Stimulated activated naive B cell treated with anti-CD40 and anti-IgM and Interleukin-4, amounts not matched to agents 10 μg/mL and 1 μg/mL and 100 μg/mL, for 72 hours (primary cell): ENCODE data around the gene PRDM10.

Source experiments
- ATAC-seq, 2 donors: fragments of 150-1000 bp; cut with Tn5 transposase; replicated peaks; 2 replicates each; pipeline ENCODE4 v1.10.0; 2021; ENCODE audit warnings: moderate library complexity in 1 of 2
- DNase-seq: peaks from one replicate; pipeline ENCODE4 v3.0.0; 2021
- H3K27ac Mint-ChIP-seq: one replicate; pipeline ENCODE4 v1.8.0; 2022; ENCODE audit warnings: mild to moderate bottlenecking, mixed read lengths
- H3K27me3 Mint-ChIP-seq, 2 donors: one replicate each; pipeline ENCODE4 v1.8.0; 2022; ENCODE audit warnings: mixed read lengths in 2 of 2
- H3K36me3 Mint-ChIP-seq, 2 donors: one replicate each; pipeline ENCODE4 v1.8.0; 2022; ENCODE audit warnings: mixed read lengths in 2 of 2, mild to moderate bottlenecking in 1 of 2
- H3K4me1 Mint-ChIP-seq, 2 donors: one replicate each; pipeline ENCODE4 v1.8.0; 2022; ENCODE audit warnings: mixed read lengths in 2 of 2, mild to moderate bottlenecking in 1 of 2
- H3K4me3 Mint-ChIP-seq, 2 donors: one replicate each; pipeline ENCODE4 v1.8.0; 2022; ENCODE audit warnings: mild to moderate bottlenecking in 2 of 2, mixed read lengths in 2 of 2, moderate library complexity in 1 of 2
- H3K9me3 Mint-ChIP-seq, 2 donors: one replicate each; pipeline ENCODE4 v1.8.0; 2022; ENCODE audit warnings: mixed read lengths in 2 of 2, mild to moderate bottlenecking in 1 of 2

PRDM10 gene

GRCh38 chr11:129856036-129856435, 146.6 kb downstream of the PRDM10 start:
- no peaks in the 10 kb centered on the region for H3K27me3 Mint-ChIP-seq
- no peak overlapping the region for H3K4me3 Mint-ChIP-seq
- peaks cover 8 to 22% of the 10 kb centered on the region in 2 donors for H3K36me3 Mint-ChIP-seq
- H3K9me3 Mint-ChIP-seq: no peaks in the 10 kb centered on the region
- no peak for ATAC-seq
- DNase-seq: no peak
- no peak overlapping the region for H3K27ac Mint-ChIP-seq
- no peaks in the 10 kb centered on the region for H3K4me1 Mint-ChIP-seq

GRCh38 chr11:129855086-129855485, 147.5 kb downstream of the PRDM10 start:
- Mint-ChIP-seq H3K4me1 (no peaks in the 10 kb centered on the region), H3K27me3 (no peaks in the 10 kb centered on the region), H3K9me3 (no peaks in the 10 kb centered on the region), H3K4me3 (no peak overlapping the region), H3K27ac (no peak overlapping the region), H3K36me3 (peaks cover 5 to 17% of the 10 kb centered on the region in 2 donors)
- DNase-seq (no peak), ATAC-seq (no peak)

GRCh38 chr11:129854232-129854805, 148.3 kb downstream of the PRDM10 start:
- H3K27ac Mint-ChIP-seq: no peak overlapping the region
- DNase-seq (no peak), ATAC-seq (no peak)
- H3K4me3 Mint-ChIP-seq: no peak overlapping the region
- no peaks in the 10 kb centered on the region for H3K27me3 Mint-ChIP-seq
- peaks cover 0 to 10% of the 10 kb centered on the region in 2 donors for H3K36me3 Mint-ChIP-seq
- no peaks in the 10 kb centered on the region for H3K4me1 Mint-ChIP-seq
- no peaks in the 10 kb centered on the region for H3K9me3 Mint-ChIP-seq

GRCh38 chr11:129853518-129854231, 149.0 kb downstream of the PRDM10 start:
- no peaks in the 10 kb centered on the region for H3K27me3 Mint-ChIP-seq
- H3K27ac Mint-ChIP-seq: no peak overlapping the region
- H3K4me1 Mint-ChIP-seq: no peaks in the 10 kb centered on the region
- H3K4me3 Mint-ChIP-seq: no peak overlapping the region
- no peak for DNase-seq
- ATAC-seq: no peak
- H3K9me3 Mint-ChIP-seq: no peaks in the 10 kb centered on the region
- peaks cover 0 to 8% of the 10 kb centered on the region in 2 donors for H3K36me3 Mint-ChIP-seq

GRCh38 chr11:129852125-129852740, 150.4 kb downstream of the PRDM10 start:
- Mint-ChIP-seq H3K4me3 (no peak overlapping the region), H3K9me3 (no peaks in the 10 kb centered on the region), H3K27me3 (no peaks in the 10 kb centered on the region), H3K27ac (no peak overlapping the region), H3K4me1 (no peaks in the 10 kb centered on the region), H3K36me3 (peaks cover 0 to 6% of the 10 kb centered on the region in 2 donors)
- ATAC-seq: no peak
- DNase-seq: no peak
